Measurements from ENCODE around the gene SNX30. TPM values are rescaled to one million over a fixed set of nuclear protein-coding genes. Genes with fewer than 3 reads are reported as not detected.

SNX30 gene
- total RNA-seq, 1 experiment from 2014 or later = 32.5 TPM

- CTCF ChIA-PET = no interaction called here
- H4K20me1 ChIP-seq (ENCODE audit: insufficient read depth) = no peaks in the 10 kb centered on the region; the same call in 1 of the 2 replicates
- no peaks in the 10 kb centered on the region for H3F3A ChIP-seq (ENCODE audit: insufficient read depth, low read depth)
- no peak overlapping the region for H2AFZ ChIP-seq
- TF ChIP-seq CTCF (conservative IDR thresholded peaks at IDR 0.05) (no peak), EZH2 (IDR thresholded peaks at IDR 0.05; ENCODE audit: low read depth) (no peak)
- no peak overlapping the region for H3K4me2 ChIP-seq
- DNase-seq = no peak
- intact Hi-C loops (cut with micrococcal nuclease; ENCODE audit: unreplicated experiment) = no loop called here
- H3K9me3 ChIP-seq (ENCODE audit: insufficient read depth, low read depth) = no peaks in the 10 kb centered on the region
- BruUV-seq (replicated peaks) = no TSS peak
- H3K4me3 ChIP-seq = no peak overlapping the region
- H3K4me1 ChIP-seq (replicated peaks; ENCODE audit: insufficient read depth) = no peaks in the 10 kb centered on the region
- H3K27me3 ChIP-seq (ENCODE audit: insufficient read depth, low read depth) = no peaks in the 10 kb centered on the region
- no peaks in the 10 kb centered on the region for H3K79me2 ChIP-seq (ENCODE audit: low read depth)
- POLR2A ChIA-PET (ENCODE audit: unreplicated experiment) = no interaction called here
- H3K9me2 ChIP-seq (ENCODE audit: insufficient read depth) = no peaks in the 10 kb centered on the region
- no peaks in the 10 kb centered on the region for H3K36me3 ChIP-seq (ENCODE audit: low read depth)
- H3K27ac ChIP-seq = no peak overlapping the region
Observed at GRCh38 chr9:112858625-112859147, 108.1 kb downstream of the SNX30 start.

GRCh38 chr9:112860451-112860850 lies 109.9 kb downstream of the SNX30 start:
- Histone ChIP-seq H3K4me2 (no peak overlapping the region), H3K9me2 (ENCODE audit: insufficient read depth) (no peaks in the 10 kb centered on the region), H3K36me3 (ENCODE audit: low read depth) (no peaks in the 10 kb centered on the region), H3K27me3 (ENCODE audit: insufficient read depth, low read depth) (no peaks in the 10 kb centered on the region), H4K20me1 (ENCODE audit: insufficient read depth) (no peaks in the 10 kb centered on the region), H2AFZ (no peak overlapping the region), H3K79me2 (ENCODE audit: low read depth) (no peaks in the 10 kb centered on the region), H3K9me3 (ENCODE audit: insufficient read depth, low read depth) (no peaks in the 10 kb centered on the region), H3K4me3 (no peak overlapping the region), H3K4me1 (replicated peaks; ENCODE audit: insufficient read depth) (no peaks in the 10 kb centered on the region), H3K27ac (no peak overlapping the region), H3F3A (ENCODE audit: insufficient read depth, low read depth) (no peaks in the 10 kb centered on the region)
- CTCF ChIA-PET = interaction anchor here (0.5 to 0.6 kb wide), 2 partner anchors 17 to 932 kb away, joined by 6 to 8 read pairs; no protein-coding TSS in a partner anchor
- DNase-seq = no peak
- no TSS peak for BruUV-seq (replicated peaks)
- POLR2A ChIA-PET (ENCODE audit: unreplicated experiment) = no interaction called here
- intact Hi-C loops (cut with micrococcal nuclease; ENCODE audit: unreplicated experiment) = no loop called here
- TF ChIP-seq EZH2 (IDR thresholded peaks at IDR 0.05; ENCODE audit: low read depth) (no peak), CTCF (conservative IDR thresholded peaks at IDR 0.05) (no peak)

GRCh38 chr9:112861155-112861554 lies 110.6 kb downstream of the SNX30 start:
- no peaks in the 10 kb centered on the region for H3K36me3 ChIP-seq (ENCODE audit: low read depth)
- DNase-seq = no peak
- H3K27me3 ChIP-seq (ENCODE audit: insufficient read depth, low read depth) = no peaks in the 10 kb centered on the region
- intact Hi-C loops (cut with micrococcal nuclease; ENCODE audit: unreplicated experiment) = no loop called here
- H3K27ac ChIP-seq = no peak overlapping the region
- H2AFZ ChIP-seq = no peak overlapping the region
- ChIA-PET CTCF (interaction anchor here (0.5 to 0.6 kb wide), 2 partner anchors 18 to 931 kb away, joined by 6 to 8 read pairs; no protein-coding TSS in a partner anchor), POLR2A (ENCODE audit: unreplicated experiment) (no interaction called here)
- H3K9me3 ChIP-seq (ENCODE audit: insufficient read depth, low read depth) = no peaks in the 10 kb centered on the region
- no peaks in the 10 kb centered on the region for H3K4me1 ChIP-seq (replicated peaks; ENCODE audit: insufficient read depth)
- H3F3A ChIP-seq (ENCODE audit: insufficient read depth, low read depth) = peaks cover 5% of the 10 kb centered on the region; the same call in 1 of the 2 replicates
- no peaks in the 10 kb centered on the region for H4K20me1 ChIP-seq (ENCODE audit: insufficient read depth)
- no peaks in the 10 kb centered on the region for H3K9me2 ChIP-seq (ENCODE audit: insufficient read depth)
- H3K79me2 ChIP-seq (ENCODE audit: low read depth) = no peaks in the 10 kb centered on the region
- TF ChIP-seq CTCF (conservative IDR thresholded peaks at IDR 0.05) = no peak
- BruUV-seq (replicated peaks) = no TSS peak
- no peak overlapping the region for H3K4me2 ChIP-seq
- no peak overlapping the region for H3K4me3 ChIP-seq
